CD4-positive, CD25-positive, alpha-beta regulatory T cell (primary cell): ENCODE measurements around the gene RYR2. TPM values are rescaled to one million over a fixed set of nuclear protein-coding genes. Genes with fewer than 3 reads are reported as not detected.

ENCODE experiments used
- ATAC-seq, 2 donors: fragments of 150-1000 bp; cut with Tn5 transposase; one replicate each; pipeline ENCODE4 v1.10.0; 2021; ENCODE audit warnings: low read depth in 2 of 2, moderate number of reproducible peaks in 2 of 2, moderate library complexity in 1 of 2
- DNase-seq, 3 donors: peaks; one replicate each; pipeline versions ENCODE4 v3.0.0 to v3.0.0-alpha.2; 2012 to 2022; ENCODE audit warnings: mixed read lengths in 1 of 3
- H3K27ac ChIP-seq: one replicate; pipeline ENCODE4 v1.7.0; 2013; ENCODE audit warnings: mild to moderate bottlenecking, low read length; ENCODE audit not compliant: insufficient read depth, poor library complexity, severe bottlenecking
- H3K27me3 ChIP-seq: one replicate; pipeline ENCODE4 v1.7.0; 2013; ENCODE audit warnings: low read length; ENCODE audit not compliant: control insufficient read depth, insufficient read depth
- H3K36me3 ChIP-seq: one replicate; pipeline ENCODE4 v1.7.0; 2013; ENCODE audit warnings: mild to moderate bottlenecking, low read length, moderate library complexity; ENCODE audit not compliant: control insufficient read depth, insufficient read depth
- H3K4me1 ChIP-seq: 2 replicates; pipeline ENCODE4 v1.7.0; 2013; ENCODE audit warnings: mild to moderate bottlenecking, low read length; ENCODE audit not compliant: insufficient read depth, control insufficient read depth, poor library complexity, severe bottlenecking
- H3K4me3 ChIP-seq: one replicate; pipeline ENCODE4 v1.7.0; 2013; ENCODE audit warnings: low read depth, mild to moderate bottlenecking, low read length, moderate library complexity
- H3K9me3 ChIP-seq, 2 experiments: 1 replicate in 1 of 2; 2 replicates in 1 of 2; pipeline ENCODE4 v1.7.0; 2013; ENCODE audit warnings: low read length in 2 of 2, mild to moderate bottlenecking in 1 of 2, moderate library complexity in 1 of 2; ENCODE audit not compliant: control insufficient read depth in 2 of 2
- H3K27ac Mint-ChIP-seq, 3 donors: one replicate each; pipeline ENCODE4 v1.8.0; 2020 to 2022; ENCODE audit warnings: mild to moderate bottlenecking in 3 of 3, mixed read lengths in 3 of 3, moderate library complexity in 2 of 3
- H3K27me3 Mint-ChIP-seq: one replicate; pipeline ENCODE4 v1.8.0; 2022; ENCODE audit warnings: mild to moderate bottlenecking, mixed read lengths
- H3K36me3 Mint-ChIP-seq: one replicate; pipeline ENCODE4 v1.8.0; 2020; ENCODE audit warnings: mixed read lengths
- H3K4me1 Mint-ChIP-seq, 4 donors: one replicate each; pipeline ENCODE4 v1.8.0; 2020 to 2022; ENCODE audit warnings: mixed read lengths in 4 of 4, mild to moderate bottlenecking in 1 of 4
- H3K4me3 Mint-ChIP-seq, 4 donors: one replicate each; pipeline ENCODE4 v1.8.0; 2020 to 2022; ENCODE audit warnings: mild to moderate bottlenecking in 4 of 4, mixed read lengths in 4 of 4, moderate library complexity in 3 of 4
- H3K9me3 Mint-ChIP-seq, 7 donors: one replicate each; pipeline ENCODE4 v1.8.0; 2020 to 2022; ENCODE audit warnings: mixed read lengths in 7 of 7, mild to moderate bottlenecking in 3 of 7, moderate library complexity in 2 of 7
- polyA plus RNA-seq, 4 donors: library from polyadenylated mRNA; unstranded; fragments of 300-500 nt; fragmentation: Illumina TruSeq; gene quantifications; one replicate each; pipeline ENCODE4 v1.2.3, GENCODE V29; 2021
- total RNA-seq: library from RNA; stranded (reverse); gene quantifications from one replicate; pipeline ENCODE4 v1.2.3, GENCODE V29; 2022

Gene RYR2
- total and polyA plus RNA-seq, 5 donors from 2014 or later = 0.02 to 0.40 TPM; not detected in 3

DNA sequence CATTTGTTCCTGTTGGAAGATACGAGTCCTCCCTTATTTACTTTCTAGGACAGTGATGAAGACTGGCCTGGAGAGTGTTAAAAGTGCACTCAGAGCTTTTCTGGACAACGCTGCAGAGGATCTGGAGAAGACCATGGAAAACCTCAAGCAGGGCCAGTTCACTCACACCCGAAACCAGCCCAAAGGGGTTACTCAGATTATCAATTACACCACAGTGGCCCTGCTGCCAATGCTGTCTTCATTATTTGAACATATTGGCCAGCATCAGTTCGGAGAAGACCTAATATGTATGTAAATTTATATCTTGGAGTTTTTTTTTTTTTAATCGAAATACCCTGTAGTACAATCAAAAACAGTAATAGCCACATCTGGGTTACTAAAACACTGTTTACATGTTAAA, 658.2 kb downstream of the RYR2 start:
- no peaks in the 10 kb centered on the region for H3K27me3 Mint-ChIP-seq
- H3K4me3 Mint-ChIP-seq = no peak overlapping the region
- Histone ChIP-seq H3K27ac (no peak overlapping the region), H3K9me3 (no peaks in the 10 kb centered on the region), H3K27me3 (no peaks in the 10 kb centered on the region), H3K4me1 (no peaks in the 10 kb centered on the region), H3K4me3 (no peak overlapping the region), H3K36me3 (no peaks in the 10 kb centered on the region)
- peaks cover 0 to 4% (median 0%) of the 10 kb centered on the region in 4 donors for H3K4me1 Mint-ChIP-seq
- no peak overlapping the region for H3K27ac Mint-ChIP-seq
- no peak for ATAC-seq
- H3K9me3 Mint-ChIP-seq = peaks cover 0 to 6% (median 0%) of the 10 kb centered on the region in 7 donors
- no peaks in the 10 kb centered on the region for H3K36me3 Mint-ChIP-seq
- DNase-seq = no peak

DNA sequence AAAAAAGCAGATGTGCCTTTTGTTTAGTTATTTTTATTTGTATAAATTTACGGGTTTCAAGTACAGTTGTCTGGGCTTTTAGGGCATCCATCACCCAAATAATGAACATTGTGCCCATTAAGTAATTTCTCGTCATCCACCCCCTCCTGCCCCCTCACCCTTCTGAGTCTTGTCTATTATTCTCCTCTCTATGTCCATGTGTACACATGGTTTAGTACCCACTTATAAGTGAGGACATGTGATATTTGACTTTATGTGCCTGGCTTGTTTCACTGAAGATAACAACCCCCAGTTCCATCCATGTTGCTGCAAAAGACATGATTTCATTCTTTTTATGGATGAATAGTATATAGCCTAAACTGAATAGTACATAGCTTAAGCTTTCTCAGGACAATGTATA, 659.5 kb downstream of the RYR2 start:
- no peaks in the 10 kb centered on the region for H3K4me1 ChIP-seq
- H3K4me3 ChIP-seq = no peak overlapping the region
- no peak overlapping the region for H3K27ac ChIP-seq
- DNase-seq (no peak), ATAC-seq (no peak)
- H3K9me3 ChIP-seq = no peaks in the 10 kb centered on the region
- peak overlapping the region in 1 of 3 donors; percentile 66 for H3K27ac Mint-ChIP-seq
- no peaks in the 10 kb centered on the region for H3K27me3 Mint-ChIP-seq
- H3K27me3 ChIP-seq = no peaks in the 10 kb centered on the region
- no peak overlapping the region for H3K4me3 Mint-ChIP-seq
- H3K36me3 Mint-ChIP-seq = no peaks in the 10 kb centered on the region
- peaks cover 0 to 4% (median 0%) of the 10 kb centered on the region in 4 donors for H3K4me1 Mint-ChIP-seq
- H3K36me3 ChIP-seq = no peaks in the 10 kb centered on the region
- peaks cover 0 to 7% (median 1%) of the 10 kb centered on the region in 7 donors for H3K9me3 Mint-ChIP-seq

DNA sequence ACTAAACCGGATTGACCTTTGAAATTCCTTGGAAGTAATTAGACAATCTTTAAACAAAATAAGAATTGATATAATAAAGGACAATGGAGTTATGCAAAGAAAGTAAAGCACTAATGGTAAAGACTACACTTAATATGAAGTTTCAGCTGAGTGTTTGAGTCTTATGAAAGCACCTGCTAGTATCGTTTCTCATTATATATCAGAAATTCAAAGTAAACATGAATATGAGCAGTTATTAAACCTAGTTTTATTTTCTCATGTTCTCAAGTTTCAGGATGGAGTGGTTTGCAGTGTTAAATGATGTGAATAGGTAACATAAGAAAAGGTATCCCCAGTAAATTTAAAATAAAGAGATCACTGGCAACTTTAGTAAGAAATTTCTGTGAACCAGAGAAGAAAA, 660.2 kb downstream of the RYR2 start:
- Mint-ChIP-seq H3K27ac (no peak overlapping the region), H3K4me3 (no peak overlapping the region), H3K9me3 (peaks cover 0 to 5% (median 1%) of the 10 kb centered on the region in 7 donors), H3K36me3 (no peaks in the 10 kb centered on the region), H3K4me1 (peaks cover 0 to 4% (median 0%) of the 10 kb centered on the region in 4 donors), H3K27me3 (no peaks in the 10 kb centered on the region)
- DNase-seq (no peak), ATAC-seq (no peak)
- H3K36me3 ChIP-seq = no peaks in the 10 kb centered on the region
- no peak overlapping the region for H3K4me3 ChIP-seq
- no peaks in the 10 kb centered on the region for H3K4me1 ChIP-seq
- no peaks in the 10 kb centered on the region for H3K27me3 ChIP-seq
- H3K27ac ChIP-seq = no peak overlapping the region
- no peaks in the 10 kb centered on the region for H3K9me3 ChIP-seq

GRCh38 chr1:237705462-237705861, 663.5 kb downstream of the RYR2 start:
- Histone ChIP-seq H3K9me3 (no peaks in the 10 kb centered on the region), H3K36me3 (no peaks in the 10 kb centered on the region), H3K4me1 (no peaks in the 10 kb centered on the region), H3K27ac (no peak overlapping the region), H3K4me3 (no peak overlapping the region), H3K27me3 (no peaks in the 10 kb centered on the region)
- Mint-ChIP-seq H3K4me1 (peaks cover 0 to 4% (median 0%) of the 10 kb centered on the region in 4 donors), H3K9me3 (peaks cover 0 to 9% (median 0%) of the 10 kb centered on the region in 7 donors), H3K4me3 (peak overlapping the region in 1 of 4 donors; percentile 5), H3K27ac (no peak overlapping the region), H3K27me3 (no peaks in the 10 kb centered on the region), H3K36me3 (no peaks in the 10 kb centered on the region)
- ATAC-seq (no peak), DNase-seq (no peak)

DNA sequence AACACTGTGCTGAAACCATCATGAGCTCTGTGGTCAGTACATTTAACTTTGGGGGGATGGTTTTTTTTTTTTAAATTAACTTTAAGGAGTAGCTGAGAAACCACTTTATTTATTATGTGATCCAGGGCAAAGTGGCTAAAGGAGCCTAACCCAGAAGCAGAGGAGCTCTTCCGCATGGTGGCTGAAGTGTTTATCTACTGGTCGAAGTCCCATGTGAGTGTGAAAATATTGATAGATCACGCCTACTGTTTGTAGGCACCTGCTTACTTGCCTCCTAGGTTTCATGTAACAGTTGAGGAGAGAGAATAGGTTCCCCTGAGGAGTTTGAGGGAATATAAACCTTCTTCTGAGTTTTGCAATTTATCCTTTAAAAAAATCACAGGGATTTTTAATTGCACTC, 667.4 kb downstream of the RYR2 start:
- Mint-ChIP-seq H3K9me3 (peaks cover 0 to 9% (median 3%) of the 10 kb centered on the region in 7 donors), H3K27ac (no peak overlapping the region), H3K4me3 (no peak overlapping the region), H3K36me3 (no peaks in the 10 kb centered on the region), H3K27me3 (no peaks in the 10 kb centered on the region), H3K4me1 (no peaks in the 10 kb centered on the region)
- ATAC-seq (no peak), DNase-seq (no peak)
- H3K36me3 ChIP-seq = no peaks in the 10 kb centered on the region
- no peaks in the 10 kb centered on the region for H3K9me3 ChIP-seq
- no peaks in the 10 kb centered on the region for H3K27me3 ChIP-seq
- no peaks in the 10 kb centered on the region for H3K4me1 ChIP-seq
- H3K27ac ChIP-seq = no peak overlapping the region
- no peak overlapping the region for H3K4me3 ChIP-seq

- H3K4me1 Mint-ChIP-seq = no peaks in the 10 kb centered on the region
- H3K9me3 ChIP-seq = no peaks in the 10 kb centered on the region
- H3K4me1 ChIP-seq = no peaks in the 10 kb centered on the region
- H3K36me3 ChIP-seq = no peaks in the 10 kb centered on the region
- H3K36me3 Mint-ChIP-seq = no peaks in the 10 kb centered on the region
- no peak overlapping the region for H3K4me3 ChIP-seq
- H3K27me3 ChIP-seq = no peaks in the 10 kb centered on the region
- H3K27me3 Mint-ChIP-seq = no peaks in the 10 kb centered on the region
- DNase-seq (no peak), ATAC-seq (no peak)
- no peak overlapping the region for H3K4me3 Mint-ChIP-seq
- H3K9me3 Mint-ChIP-seq = peaks cover 0 to 7% (median 3%) of the 10 kb centered on the region in 7 donors
- no peak overlapping the region for H3K27ac ChIP-seq
- no peak overlapping the region for H3K27ac Mint-ChIP-seq
Measured at GRCh38 chr1:237711281-237711680, 669.3 kb downstream of the RYR2 start.

GRCh38 chr1:237712082-237712481, 670.1 kb downstream of the RYR2 start:
- no peaks in the 10 kb centered on the region for H3K27me3 ChIP-seq
- Mint-ChIP-seq H3K27me3 (no peaks in the 10 kb centered on the region), H3K4me1 (no peaks in the 10 kb centered on the region), H3K27ac (peak overlapping the region in 1 of 3 donors; percentile 76), H3K36me3 (no peaks in the 10 kb centered on the region), H3K9me3 (peaks cover 0 to 7% (median 3%) of the 10 kb centered on the region in 7 donors), H3K4me3 (no peak overlapping the region)
- no peak overlapping the region for H3K27ac ChIP-seq
- no peaks in the 10 kb centered on the region for H3K9me3 ChIP-seq
- DNase-seq = no peak
- no peaks in the 10 kb centered on the region for H3K36me3 ChIP-seq
- ATAC-seq = no peak
- H3K4me1 ChIP-seq = no peaks in the 10 kb centered on the region
- H3K4me3 ChIP-seq = no peak overlapping the region

- Histone ChIP-seq H3K27ac (no peak overlapping the region), H3K4me3 (no peak overlapping the region), H3K36me3 (no peaks in the 10 kb centered on the region), H3K27me3 (no peaks in the 10 kb centered on the region), H3K9me3 (no peaks in the 10 kb centered on the region), H3K4me1 (no peaks in the 10 kb centered on the region)
- Mint-ChIP-seq H3K4me3 (no peak overlapping the region), H3K9me3 (peaks cover 0 to 7% (median 2%) of the 10 kb centered on the region in 7 donors), H3K36me3 (no peaks in the 10 kb centered on the region), H3K4me1 (no peaks in the 10 kb centered on the region), H3K27ac (no peak overlapping the region), H3K27me3 (no peaks in the 10 kb centered on the region)
- DNase-seq = no peak
- no peak for ATAC-seq
Measured at GRCh38 chr1:237712586-237713157, 670.7 kb downstream of the RYR2 start.
